SW480 (cell line): ENCODE measurements around the gene FGD3.
"Not testable (repeated sequence)": the region's sequence is repeated elsewhere in the genome, so short reads cannot be mapped to it uniquely, and the experiment has no call there.

Experiments used
- DNase-seq: peaks from one replicate; pipeline ENCODE4 v3.0.0-alpha.2; 2016; ENCODE audit warnings: low spot score

FGD3 gene, protein sequence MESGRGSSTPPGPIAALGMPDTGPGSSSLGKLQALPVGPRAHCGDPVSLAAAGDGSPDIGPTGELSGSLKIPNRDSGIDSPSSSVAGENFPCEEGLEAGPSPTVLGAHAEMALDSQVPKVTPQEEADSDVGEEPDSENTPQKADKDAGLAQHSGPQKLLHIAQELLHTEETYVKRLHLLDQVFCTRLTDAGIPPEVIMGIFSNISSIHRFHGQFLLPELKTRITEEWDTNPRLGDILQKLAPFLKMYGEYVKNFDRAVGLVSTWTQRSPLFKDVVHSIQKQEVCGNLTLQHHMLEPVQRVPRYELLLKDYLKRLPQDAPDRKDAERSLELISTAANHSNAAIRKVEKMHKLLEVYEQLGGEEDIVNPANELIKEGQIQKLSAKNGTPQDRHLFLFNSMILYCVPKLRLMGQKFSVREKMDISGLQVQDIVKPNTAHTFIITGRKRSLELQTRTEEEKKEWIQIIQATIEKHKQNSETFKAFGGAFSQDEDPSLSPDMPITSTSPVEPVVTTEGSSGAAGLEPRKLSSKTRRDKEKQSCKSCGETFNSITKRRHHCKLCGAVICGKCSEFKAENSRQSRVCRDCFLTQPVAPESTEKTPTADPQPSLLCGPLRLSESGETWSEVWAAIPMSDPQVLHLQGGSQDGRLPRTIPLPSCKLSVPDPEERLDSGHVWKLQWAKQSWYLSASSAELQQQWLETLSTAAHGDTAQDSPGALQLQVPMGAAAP

DNA sequence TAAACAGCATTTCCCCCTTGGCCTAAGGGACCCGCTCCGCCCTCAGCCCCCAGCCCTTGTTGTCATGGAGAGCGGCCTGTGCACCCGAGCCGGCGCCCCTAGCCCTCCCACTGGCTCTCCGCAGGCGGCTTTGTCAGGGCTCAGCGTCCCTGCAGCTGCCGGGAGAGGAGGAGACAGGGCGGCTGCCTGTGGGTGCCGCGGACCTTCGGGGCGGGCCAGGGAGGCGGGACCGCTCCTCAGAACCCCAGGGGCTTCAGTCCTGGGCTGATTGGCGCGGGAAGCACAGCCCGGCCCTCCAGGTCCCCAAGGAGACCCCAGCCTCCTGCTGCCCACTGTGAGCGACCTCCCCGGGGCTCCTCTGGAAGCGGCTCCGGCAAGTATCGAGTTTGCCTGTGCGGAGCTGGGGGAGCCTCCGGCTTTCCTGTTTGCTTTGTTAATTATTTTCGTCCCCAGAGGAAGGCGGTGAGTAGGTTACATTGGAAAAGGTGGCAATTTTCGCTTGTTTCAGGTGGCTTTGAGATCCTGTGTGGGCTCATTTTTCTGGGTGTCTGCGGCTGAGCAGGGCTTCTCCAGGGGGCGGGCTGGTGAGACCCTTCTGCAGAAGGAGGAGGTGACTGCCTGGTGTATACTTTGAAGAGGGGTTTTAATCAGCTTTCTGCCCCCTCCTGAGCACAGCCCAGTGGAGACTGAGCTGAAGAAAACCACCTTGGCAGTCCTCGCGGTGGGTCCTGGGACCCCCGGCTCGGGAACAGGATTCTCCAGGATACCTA lies at the start of gene FGD3:
Gene FGD3 (plus strand): TSS at position 256 of the 770 bp plus-strand sequence. CDS start 28,734 bp downstream, outside the sequence.
- peak; percentile 29 for DNase-seq

- DNase-seq: not testable (repeated sequence)
Observed at GRCh38 chr9:92905137-92905536, 42.2 kb upstream of the FGD3 start.

- DNase-seq: no peak
Observed at GRCh38 chr9:92911511-92912475, 35.5 kb upstream of the FGD3 start.

DNA sequence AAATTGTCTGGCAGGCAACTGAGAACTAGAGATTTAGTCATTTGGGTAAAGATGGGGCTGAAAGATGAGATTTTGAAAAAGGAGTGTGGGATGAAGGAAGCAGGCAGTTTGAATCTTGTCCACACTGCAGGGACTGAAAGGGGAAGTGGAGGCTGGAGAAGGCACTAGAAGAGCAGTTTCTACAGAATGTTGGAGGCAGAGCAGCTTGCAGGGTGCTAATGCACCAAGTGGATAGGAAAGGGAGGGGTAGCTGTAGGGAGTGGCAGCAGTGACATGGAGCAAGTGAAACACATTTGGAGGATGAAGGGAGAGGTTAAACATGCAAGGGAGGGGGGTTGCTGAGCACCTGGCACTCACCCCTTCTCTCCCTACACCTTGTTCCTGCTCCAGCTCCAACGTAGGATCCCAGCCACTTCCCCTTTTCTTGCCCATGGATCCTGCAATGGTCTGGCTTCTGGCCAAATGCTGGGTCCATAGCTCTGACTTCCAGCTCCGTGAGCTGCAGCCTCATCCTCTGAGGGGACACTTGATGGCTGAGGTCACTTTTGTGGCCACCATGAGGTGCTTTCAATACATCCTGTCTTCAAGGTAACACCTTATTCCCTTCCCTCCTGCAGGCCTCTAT lies 30.0 kb upstream of the FGD3 start:
- no peak for DNase-seq

DNA sequence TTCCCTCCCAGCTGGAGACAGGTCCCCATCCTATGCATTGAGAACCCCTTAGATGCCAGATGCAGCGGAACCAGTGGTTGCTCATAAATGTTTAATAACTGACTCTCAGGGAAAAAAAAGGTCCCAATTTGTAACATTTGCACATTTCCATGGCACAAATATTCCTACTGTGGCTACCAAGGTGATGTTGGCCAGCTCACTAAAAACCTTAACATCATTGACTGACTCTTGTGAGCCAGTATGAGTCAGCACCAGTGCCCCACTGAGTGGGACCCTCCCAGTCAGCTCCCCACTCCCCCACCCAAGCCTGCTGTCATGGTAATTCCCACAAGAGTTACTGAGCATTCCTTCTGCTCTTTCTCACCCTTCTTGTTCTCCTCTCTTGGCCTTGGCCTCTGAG lies 26.9 kb upstream of the FGD3 start:
- DNase-seq: no peak

DNA sequence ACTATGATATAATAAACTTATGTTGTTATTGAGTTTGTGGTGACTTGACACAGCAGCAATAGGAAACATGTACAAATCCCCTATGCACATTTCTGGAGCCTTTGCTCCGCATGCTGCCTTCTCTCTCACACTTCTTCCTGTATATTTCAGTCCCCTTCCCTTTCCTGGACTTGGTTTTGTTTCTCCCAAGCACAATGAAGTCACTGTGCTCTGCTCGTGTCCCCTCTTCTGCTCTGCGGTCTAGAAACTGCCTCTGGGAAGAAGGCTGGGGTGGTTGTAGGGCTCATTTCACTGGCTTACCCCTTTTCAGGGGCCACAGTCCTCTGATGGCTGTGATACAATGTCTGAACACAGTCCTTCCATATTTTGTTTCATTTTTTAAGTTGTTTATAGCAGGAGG lies 15.7 kb upstream of the FGD3 start:
- no peak for DNase-seq

DNA sequence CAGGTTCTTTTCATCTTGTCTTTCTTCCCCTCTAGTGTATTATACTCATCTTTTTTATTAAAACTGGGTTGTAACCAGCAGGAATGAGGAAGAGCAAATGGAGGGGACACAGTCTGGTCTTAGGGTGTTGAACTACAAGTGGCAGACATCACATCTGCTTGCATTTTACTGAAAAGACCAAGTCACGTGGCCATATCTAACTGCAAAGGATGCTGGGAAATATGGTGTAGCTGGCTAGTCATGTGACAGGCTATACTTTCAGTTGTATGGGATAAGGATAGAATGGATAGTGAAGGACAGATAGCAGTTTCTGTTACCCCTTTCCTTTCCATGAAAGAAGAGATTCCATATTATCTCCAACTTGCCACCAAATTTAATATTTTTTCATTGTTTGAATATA lies 13.0 kb upstream of the FGD3 start:
- no peak for DNase-seq

DNA sequence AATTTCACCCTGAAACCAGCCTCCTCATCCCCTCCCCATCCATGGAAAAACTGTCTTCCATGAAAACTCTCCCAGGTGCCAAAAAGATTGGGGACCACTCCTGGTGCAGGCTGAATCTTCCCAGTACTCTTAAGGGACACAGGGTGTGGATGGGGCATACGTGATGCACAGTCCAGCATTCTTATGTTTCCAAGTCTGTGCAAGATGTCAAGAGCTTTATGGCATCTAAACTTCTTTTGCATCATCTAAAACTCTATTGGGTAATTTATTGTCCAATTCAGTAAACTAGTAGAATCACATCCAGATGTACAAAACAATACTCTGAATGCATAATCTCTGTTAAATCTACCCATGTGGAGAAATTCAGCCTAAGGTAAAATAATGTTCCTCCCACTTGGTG lies 9.3 kb upstream of the FGD3 start:
- no peak for DNase-seq

- no peak for DNase-seq
Observed at GRCh38 chr9:92941861-92942260, 5.5 kb upstream of the FGD3 start.

GRCh38 chr9:92942688-92943616 lies 4.4 kb upstream of the FGD3 start:
- no peak for DNase-seq

GRCh38 chr9:92944921-92945320 lies 2.4 kb upstream of the FGD3 start:
- DNase-seq: no peak

DNA sequence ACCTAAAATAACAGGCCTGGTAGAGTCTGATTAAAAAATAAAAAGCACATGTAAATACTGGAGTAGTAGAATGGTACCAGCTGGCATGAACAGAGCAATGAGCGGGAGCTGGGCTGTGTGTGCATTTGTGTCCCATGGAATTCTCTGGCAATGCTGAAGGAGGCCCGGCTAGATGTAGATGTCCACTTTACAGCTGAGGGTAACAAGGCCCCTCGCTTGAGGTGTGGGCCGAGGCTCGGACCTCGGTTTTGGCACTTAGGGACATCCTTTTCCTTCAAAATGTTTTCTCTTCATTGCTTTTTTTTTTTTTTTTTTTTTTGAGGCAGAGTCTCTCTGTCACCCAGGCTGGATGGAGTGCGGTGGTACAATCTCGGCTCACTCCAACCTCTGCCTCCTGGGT lies 1.5 kb upstream of the FGD3 start:
- DNase-seq: no peak

- DNase-seq: no peak
Observed at GRCh38 chr9:92948038-92948534, 763 bp downstream of the FGD3 start.

- no peak for DNase-seq
Observed at GRCh38 chr9:92948632-92949031, 1.3 kb downstream of the FGD3 start.

DNA sequence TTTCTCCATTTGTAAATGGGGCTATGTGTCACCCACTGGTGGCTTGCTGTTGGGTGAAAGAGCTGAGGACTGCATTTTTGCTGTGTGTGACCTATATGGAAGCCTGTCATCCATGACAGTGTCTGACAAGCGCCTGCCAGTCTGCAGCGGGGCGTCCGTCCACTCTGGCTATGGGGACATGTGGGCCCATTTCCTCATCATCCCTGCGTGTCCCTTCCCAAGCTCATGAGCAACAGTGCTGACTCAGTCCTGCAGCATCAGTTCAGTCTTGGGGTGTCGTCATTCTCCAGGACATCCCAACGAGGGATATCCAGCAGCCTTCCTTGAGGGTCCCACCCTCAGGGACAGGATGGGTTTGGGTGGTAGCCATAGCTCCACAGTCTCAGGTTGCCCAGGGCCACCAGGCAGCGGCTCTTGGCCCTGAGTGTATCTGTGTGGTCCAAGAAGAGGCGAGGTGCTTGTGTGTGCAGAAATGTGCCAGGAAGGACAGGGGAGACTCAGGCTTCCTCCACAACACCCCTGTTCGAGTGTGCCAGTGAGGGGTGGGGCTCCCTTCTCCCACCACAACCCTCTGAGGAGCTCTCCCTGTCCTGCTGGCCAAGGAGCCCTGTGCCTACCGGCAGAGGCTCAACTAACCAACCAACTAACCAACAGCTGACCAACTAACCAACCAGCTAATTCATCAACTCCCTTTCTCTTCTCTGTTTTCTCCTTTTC lies 2.1 kb downstream of the FGD3 start:
- no peak for DNase-seq

DNA sequence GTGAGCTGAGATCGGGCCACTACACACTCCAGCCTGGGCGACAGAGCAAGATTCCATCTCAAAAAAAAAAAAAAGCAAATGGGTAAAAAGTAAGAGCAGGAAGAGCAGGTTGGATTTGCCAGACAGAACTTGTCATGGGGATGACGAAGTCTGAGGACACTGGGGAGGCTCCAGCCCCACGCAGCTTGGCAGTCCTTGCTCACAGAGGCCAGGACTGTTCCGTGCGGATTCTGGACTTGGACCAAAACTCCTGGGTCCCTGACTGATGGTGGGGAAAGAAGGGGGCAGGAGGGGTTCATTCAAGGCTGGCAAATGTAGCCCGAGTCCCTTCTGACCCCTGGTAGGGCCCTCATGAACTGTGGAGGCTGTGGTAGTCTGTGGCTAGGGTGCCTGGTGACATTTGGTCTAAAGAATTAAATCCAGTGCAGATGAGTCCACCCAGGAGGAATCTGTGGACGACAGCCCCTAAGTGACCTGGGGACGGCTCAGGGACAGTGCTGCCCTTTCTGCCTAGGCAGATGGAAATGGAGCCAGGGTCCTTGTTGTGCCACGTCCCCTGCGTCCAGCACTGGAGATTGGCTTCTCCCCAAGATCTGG lies 3.1 kb downstream of the FGD3 start:
- DNase-seq: no peak

DNA sequence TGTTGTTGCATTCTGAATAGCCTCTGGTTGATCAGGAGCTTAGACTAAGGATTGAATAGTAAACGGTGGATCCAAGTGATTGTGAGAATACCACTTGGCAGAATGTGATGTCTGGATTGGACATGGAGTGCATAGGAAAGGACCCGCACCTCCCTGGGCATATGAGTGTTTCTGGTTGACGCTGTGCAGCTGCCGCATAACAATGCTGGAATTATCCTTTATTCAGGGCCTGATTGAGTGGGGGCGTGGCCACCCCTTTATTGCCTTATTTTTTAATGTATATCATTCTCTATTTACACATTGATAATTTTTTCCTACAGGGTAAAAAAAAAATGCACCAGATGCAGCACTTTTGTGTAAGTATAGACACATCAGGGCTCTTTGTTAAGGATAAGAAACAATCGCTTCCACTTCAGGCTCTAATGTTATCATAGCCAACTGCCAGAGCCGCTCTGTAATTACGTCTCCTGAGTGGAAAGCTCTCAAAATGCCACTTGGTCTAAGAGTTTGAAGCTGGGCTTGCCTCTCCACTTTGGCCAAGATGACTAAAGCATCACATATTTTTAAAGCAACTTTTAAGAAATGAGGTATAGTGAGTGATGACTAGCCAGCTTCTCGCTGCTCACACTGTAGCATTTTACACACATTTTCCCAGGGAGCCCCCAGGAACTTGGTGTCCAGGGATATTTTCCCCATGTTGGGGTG lies 5.7 kb downstream of the FGD3 start:
- DNase-seq: no peak
